Lung (tissue), 16 donors: ENCODE measurements around the gene ACAA1. TPM values are rescaled to one million over a fixed set of nuclear protein-coding genes. Genes with fewer than 3 reads are reported as not detected.
A peak's percentile ranks its signal among the peaks of the same experiment; 100 is the strongest.

Experiments
- ATAC-seq: fragments of 200-7000 bp; cut with Tn5 transposase; one replicate; pipeline ENCODE4 v1.9.1; 2020; ENCODE audit warnings: moderate number of reproducible peaks; ENCODE audit not compliant: insufficient read depth, low FRiP score
- DNase-seq, 3 donors: peaks; one replicate each; pipeline ENCODE4 v3.0.0-alpha.2; 2013 to 2017
- H3K27ac ChIP-seq, 2 donors: one replicate each; pipeline ENCODE4 v1.5.1; 2013; ENCODE audit warnings: mild to moderate bottlenecking in 2 of 2, moderate library complexity in 2 of 2, control low read depth in 1 of 2, inconsistent platforms in 1 of 2, low read depth in 1 of 2, low read length in 1 of 2
- H3K27me3 ChIP-seq, 3 donors: one replicate each; pipeline ENCODE4 v1.5.1; 2013; ENCODE audit warnings: low read length in 2 of 3; ENCODE audit not compliant: control insufficient read depth in 3 of 3, insufficient read depth in 3 of 3
- H3K36me3 ChIP-seq, 4 donors: one replicate each; pipeline ENCODE4 v1.5.1; 2013; ENCODE audit warnings: low read length in 4 of 4, mild to moderate bottlenecking in 1 of 4, moderate library complexity in 1 of 4; ENCODE audit not compliant: control insufficient read depth in 4 of 4, insufficient read depth in 4 of 4
- H3K4me1 ChIP-seq, 5 donors: one replicate each; pipeline ENCODE4 v1.5.1; 2013; ENCODE audit warnings: low read length in 5 of 5, mild to moderate bottlenecking in 2 of 5, moderate library complexity in 1 of 5; ENCODE audit not compliant: control insufficient read depth in 5 of 5, insufficient read depth in 5 of 5
- H3K4me3 ChIP-seq: one replicate; pipeline ENCODE4 v1.5.1; 2013; ENCODE audit warnings: mild to moderate bottlenecking, control low read depth, moderate library complexity
- H3K9ac ChIP-seq, 2 donors: one replicate each; pipeline ENCODE4 v1.5.1; 2013; ENCODE audit warnings: low read length in 2 of 2, control low read depth in 1 of 2; ENCODE audit not compliant: insufficient read depth in 1 of 2
- H3K9me3 ChIP-seq, 4 donors: one replicate each; pipeline ENCODE4 v1.5.1; 2013; ENCODE audit warnings: low read length in 3 of 4, mild to moderate bottlenecking in 1 of 4, moderate library complexity in 1 of 4; ENCODE audit not compliant: control insufficient read depth in 4 of 4, insufficient read depth in 3 of 4
- WGBS, 2 donors: extraction: QIAGEN DNeasy Blood & Tissue Kit; methylation state at CpG; one replicate each; pipeline ENCODE4 v1.1.7; 2013; 5-methylcytosine and 5-hydroxymethylcytosine counted together
- long read RNA-seq, 5 donors: transcript quantifications; one replicate each; lab custom pipeline, GENCODE V29; 2026
- polyA plus RNA-seq, 2 donors: library from polyadenylated mRNA; stranded (reverse); fragments of 200-250 nt; gene quantifications; one replicate each; pipeline ENCODE4 v1.2.1, GENCODE V29; 2013
- total RNA-seq, 2 donors: library from RNA; depleted of rRNA in 1 of 2; stranded (reverse); fragments of >200 nt in 1 of 2; gene quantifications; one replicate each; pipeline ENCODE4 v1.2.1, GENCODE V29; 2014 to 2021
- TF ChIP-seq, protein P1 (sequence below): IDR thresholded peaks from 2 replicates; pipeline ENCODE4 v1.5.1; 2012; ENCODE audit warnings: mild to moderate bottlenecking; ENCODE audit errors: control extremely low read depth, extremely low read depth
- donor health status: control.
- donor health status: control.
- donor health status: Bipolar disorder and iron deficiency.
- donor health status: healthy.
- donor health status: DM: yes; HTN: yes; CAD: no.

ACAA1 gene, protein sequence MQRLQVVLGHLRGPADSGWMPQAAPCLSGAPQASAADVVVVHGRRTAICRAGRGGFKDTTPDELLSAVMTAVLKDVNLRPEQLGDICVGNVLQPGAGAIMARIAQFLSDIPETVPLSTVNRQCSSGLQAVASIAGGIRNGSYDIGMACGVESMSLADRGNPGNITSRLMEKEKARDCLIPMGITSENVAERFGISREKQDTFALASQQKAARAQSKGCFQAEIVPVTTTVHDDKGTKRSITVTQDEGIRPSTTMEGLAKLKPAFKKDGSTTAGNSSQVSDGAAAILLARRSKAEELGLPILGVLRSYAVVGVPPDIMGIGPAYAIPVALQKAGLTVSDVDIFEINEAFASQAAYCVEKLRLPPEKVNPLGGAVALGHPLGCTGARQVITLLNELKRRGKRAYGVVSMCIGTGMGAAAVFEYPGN
- total RNA-seq (100 to 1,000 TPM in 1 of 2 donors, 10 to 100 TPM in 1; 50.1 to 112 TPM), polyA plus RNA-seq (10 to 100 TPM; 83.9 to 94.2 TPM)
- long read RNA-seq, donor 1, partial matches to known transcripts = 0 of 10 reads
- long read RNA-seq, donor 1, other reads (novel, unspliced or antisense) = 0 of 10 reads
- long read RNA-seq, donor 2, partial matches to known transcripts = 0 of 5 reads
- long read RNA-seq, donor 2, other reads (novel, unspliced or antisense) = 0 of 5 reads
- long read RNA-seq, donor 3, partial matches to known transcripts = 0 of 3 reads
- long read RNA-seq, donor 3, other reads (novel, unspliced or antisense) = 0 of 3 reads
- long read RNA-seq, donor 4, partial matches to known transcripts = 6 of 11 reads
- long read RNA-seq, donor 4, other reads (novel, unspliced or antisense) = 0 of 11 reads
- long read RNA-seq, donor 5, transcript ACAA1-202 (12 exons, 1,785 nt) = major isoform, 11 of 16 reads
- long read RNA-seq, donor 5, partial matches to known transcripts = 0 of 16 reads
- long read RNA-seq, donor 5, other reads (novel, unspliced or antisense) = 0 of 16 reads

DNA sequence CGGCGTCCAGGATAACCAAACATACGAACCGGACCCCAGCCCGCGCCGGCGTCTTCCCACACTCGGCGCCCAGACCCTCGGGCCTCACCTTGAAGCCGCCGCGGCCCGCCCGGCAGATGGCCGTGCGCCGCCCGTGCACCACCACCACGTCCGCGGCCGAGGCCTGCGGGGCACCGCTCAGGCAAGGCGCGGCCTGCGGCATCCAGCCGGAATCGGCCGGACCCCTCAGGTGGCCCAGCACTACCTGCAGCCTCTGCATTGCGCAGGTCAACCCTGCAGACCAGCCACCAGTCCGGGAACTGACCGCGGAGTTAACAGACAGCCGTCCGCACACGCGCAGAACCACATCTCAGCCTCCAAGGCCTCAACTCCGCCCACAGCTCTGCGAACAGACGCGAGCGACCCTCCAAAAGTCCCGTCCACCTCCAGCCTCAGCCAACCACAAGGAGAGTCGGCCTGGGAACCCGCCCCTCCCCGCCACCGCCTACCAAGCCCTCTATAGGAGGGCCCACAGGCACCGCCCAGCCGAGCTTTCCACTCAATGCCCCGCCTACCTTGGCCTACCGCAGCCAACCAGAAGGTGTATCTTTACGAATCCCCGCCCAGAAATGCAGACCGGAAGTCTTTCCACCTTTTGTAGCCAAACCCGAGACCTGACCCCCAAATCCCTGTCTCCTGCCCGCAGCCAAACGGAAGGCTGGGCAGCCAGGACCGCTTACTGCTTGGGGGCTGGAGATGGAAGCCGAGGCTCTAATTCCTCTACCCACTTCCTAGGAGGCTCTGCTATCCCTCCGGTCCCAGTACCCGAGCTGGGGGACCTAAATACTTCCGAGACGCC, at the start of gene ACAA1:
Gene ACAA1, minus strand, starts transcription at position 351 of the 838 bp plus-strand sequence. Its CDS starts 92 bp downstream, at position 259.
- Histone ChIP-seq H3K36me3 (peaks cover 0 to 29% (median 20%) of the 10 kb centered on the region in 4 donors), H3K27me3 (no peaks in the 10 kb centered on the region), H3K4me3 (peak within 1 kb of the TSS; percentile 96), H3K4me1 (peaks cover 0 to 37% (median 15%) of the 10 kb centered on the region in 5 donors), H3K27ac (peak within 1 kb of the TSS; percentile 92 to 97), H3K9ac (peak within 1 kb of the TSS; percentile 66 to 72), H3K9me3 (no peaks in the 10 kb centered on the region)
- DNase-seq = peak; percentile 99 to 100 (median 99)
- TF ChIP-seq, protein P1, sequence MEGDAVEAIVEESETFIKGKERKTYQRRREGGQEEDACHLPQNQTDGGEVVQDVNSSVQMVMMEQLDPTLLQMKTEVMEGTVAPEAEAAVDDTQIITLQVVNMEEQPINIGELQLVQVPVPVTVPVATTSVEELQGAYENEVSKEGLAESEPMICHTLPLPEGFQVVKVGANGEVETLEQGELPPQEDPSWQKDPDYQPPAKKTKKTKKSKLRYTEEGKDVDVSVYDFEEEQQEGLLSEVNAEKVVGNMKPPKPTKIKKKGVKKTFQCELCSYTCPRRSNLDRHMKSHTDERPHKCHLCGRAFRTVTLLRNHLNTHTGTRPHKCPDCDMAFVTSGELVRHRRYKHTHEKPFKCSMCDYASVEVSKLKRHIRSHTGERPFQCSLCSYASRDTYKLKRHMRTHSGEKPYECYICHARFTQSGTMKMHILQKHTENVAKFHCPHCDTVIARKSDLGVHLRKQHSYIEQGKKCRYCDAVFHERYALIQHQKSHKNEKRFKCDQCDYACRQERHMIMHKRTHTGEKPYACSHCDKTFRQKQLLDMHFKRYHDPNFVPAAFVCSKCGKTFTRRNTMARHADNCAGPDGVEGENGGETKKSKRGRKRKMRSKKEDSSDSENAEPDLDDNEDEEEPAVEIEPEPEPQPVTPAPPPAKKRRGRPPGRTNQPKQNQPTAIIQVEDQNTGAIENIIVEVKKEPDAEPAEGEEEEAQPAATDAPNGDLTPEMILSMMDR = no peak
- whole genome bisulfite sequencing, 2 donors = 0 to 1% methylated on average over 63 to 66 of the region's 66 CpGs
- peak; percentile 96 for ATAC-seq

DNA sequence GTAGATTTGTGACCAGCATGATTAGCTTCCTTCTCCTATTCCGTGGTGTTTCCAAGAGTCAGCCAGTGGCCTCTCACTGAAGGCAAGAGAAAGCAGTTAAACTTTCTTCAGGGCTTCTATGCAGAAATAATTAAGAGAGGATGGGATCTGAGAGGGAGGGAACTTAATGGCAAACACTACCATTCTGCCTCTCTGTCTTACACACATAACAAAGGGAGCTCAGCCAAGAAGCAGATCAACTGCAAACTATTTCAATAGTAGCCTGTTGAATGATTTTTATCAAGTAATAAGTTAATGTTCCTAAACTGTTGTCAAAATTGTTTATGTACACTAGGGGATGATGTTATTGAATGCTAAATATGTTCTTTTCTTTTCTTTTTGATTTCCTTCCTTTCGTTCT, 40.3 kb upstream of the ACAA1 start:
- H3K4me1 ChIP-seq = peaks cover 0 to 9% (median 1%) of the 10 kb centered on the region in 5 donors
- TF ChIP-seq, protein P1 = no peak

DNA sequence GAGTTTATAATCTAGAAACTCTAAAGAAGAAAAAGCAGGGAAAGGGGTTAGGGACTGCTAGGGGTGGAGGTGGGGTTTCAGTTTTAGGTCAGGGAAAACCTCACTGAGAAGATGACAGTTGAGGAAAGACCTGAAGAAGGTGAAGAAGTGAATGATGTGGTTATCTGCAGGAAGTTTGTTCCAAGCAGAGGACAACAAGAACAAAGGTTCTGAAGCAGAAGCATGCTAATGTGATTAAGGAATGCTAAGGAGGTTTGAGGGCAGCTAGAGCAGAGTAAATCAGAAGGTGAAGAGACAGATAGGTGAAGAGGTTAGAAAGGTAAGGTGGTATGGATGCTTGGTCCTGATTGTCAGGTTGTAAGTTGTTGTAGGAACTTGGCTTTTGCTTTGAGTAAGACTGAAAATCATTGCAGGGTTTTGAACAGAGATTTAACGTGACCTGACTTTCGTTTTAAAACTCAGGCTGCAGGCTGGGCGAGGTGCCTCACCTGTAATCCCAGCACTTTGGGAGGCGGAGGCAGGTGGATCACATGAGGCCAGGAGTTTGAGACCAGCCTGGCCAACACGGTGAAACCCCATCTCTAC, 37.0 kb upstream of the ACAA1 start:
- TF ChIP-seq, protein P1 = no peak

More for the DNA sequence above, 40.3 kb upstream of the ACAA1 start:
- no peak overlapping the region for H3K4me3 ChIP-seq
- H3K36me3 ChIP-seq = peaks cover 0 to 2% (median 0%) of the 10 kb centered on the region in 4 donors
- no peak for ATAC-seq
- no peaks in the 10 kb centered on the region for H3K9me3 ChIP-seq
- 40 to 48% methylated on average over 2 of the region's 2 CpGs for WGBS, 2 donors
- H3K27me3 ChIP-seq = no peaks in the 10 kb centered on the region
- no peak overlapping the region for H3K27ac ChIP-seq
- DNase-seq = peak in 2 of 3 donors; percentile 44 to 65
- no peak overlapping the region for H3K9ac ChIP-seq

More for the DNA sequence above, 37.0 kb upstream of the ACAA1 start:
- Histone ChIP-seq H3K4me1 (peaks cover 0 to 13% (median 6%) of the 10 kb centered on the region in 5 donors), H3K4me3 (no peak overlapping the region), H3K27ac (no peak overlapping the region), H3K9ac (no peak overlapping the region), H3K27me3 (no peaks in the 10 kb centered on the region), H3K36me3 (peaks cover 0 to 2% (median 0%) of the 10 kb centered on the region in 4 donors), H3K9me3 (no peaks in the 10 kb centered on the region)
- ATAC-seq = no peak
- WGBS, 2 donors = 80 to 94% methylated on average over 5 of the region's 5 CpGs
- DNase-seq = no peak
